Retinal pigment epithelial cell (primary cell): ENCODE measurements around the gene COPG1.

Source experiments
- DNase-seq: peaks from one replicate; pipeline ENCODE4 v3.0.0-alpha.2; 2010; ENCODE audit warnings: low read depth
- H3K4me3 ChIP-seq: 2 replicates; pipeline ENCODE4 v1.5.1; 2011; ENCODE audit warnings: mild to moderate bottlenecking, low read length, control low read depth, moderate library complexity
- TF ChIP-seq, protein P1 (sequence below): conservative IDR thresholded peaks from 2 replicates; pipeline ENCODE4 v1.5.1; 2011; ENCODE audit warnings: low read depth, low read length, control low read depth, inconsistent platforms

COPG1 gene

GRCh38 chr3:129317848-129318247 is 68.4 kb downstream of the COPG1 start:
- no peak for DNase-seq
- TF ChIP-seq, protein P1, sequence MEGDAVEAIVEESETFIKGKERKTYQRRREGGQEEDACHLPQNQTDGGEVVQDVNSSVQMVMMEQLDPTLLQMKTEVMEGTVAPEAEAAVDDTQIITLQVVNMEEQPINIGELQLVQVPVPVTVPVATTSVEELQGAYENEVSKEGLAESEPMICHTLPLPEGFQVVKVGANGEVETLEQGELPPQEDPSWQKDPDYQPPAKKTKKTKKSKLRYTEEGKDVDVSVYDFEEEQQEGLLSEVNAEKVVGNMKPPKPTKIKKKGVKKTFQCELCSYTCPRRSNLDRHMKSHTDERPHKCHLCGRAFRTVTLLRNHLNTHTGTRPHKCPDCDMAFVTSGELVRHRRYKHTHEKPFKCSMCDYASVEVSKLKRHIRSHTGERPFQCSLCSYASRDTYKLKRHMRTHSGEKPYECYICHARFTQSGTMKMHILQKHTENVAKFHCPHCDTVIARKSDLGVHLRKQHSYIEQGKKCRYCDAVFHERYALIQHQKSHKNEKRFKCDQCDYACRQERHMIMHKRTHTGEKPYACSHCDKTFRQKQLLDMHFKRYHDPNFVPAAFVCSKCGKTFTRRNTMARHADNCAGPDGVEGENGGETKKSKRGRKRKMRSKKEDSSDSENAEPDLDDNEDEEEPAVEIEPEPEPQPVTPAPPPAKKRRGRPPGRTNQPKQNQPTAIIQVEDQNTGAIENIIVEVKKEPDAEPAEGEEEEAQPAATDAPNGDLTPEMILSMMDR, result no peak

DNA sequence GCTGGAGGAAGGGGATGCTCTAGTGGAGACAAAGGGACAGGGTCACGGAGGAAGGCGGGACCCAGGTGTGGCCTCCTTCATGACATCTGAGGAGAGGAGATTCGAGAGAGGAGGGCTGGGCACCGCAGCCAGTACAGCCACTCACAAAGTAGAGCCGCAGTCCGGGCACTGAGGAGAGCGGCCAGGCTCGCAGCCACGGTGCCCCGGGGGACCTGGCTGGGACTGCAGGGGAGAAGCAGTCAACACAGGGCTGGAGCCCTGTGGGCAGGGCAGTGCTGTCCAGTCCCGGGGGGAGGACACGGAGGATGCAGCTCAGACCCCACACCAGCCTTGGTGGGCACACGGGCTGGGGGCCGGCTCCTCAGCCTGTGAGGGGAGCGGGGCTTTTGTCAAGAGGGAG is 69.5 kb downstream of the COPG1 start:
- TF ChIP-seq, protein P1, result no peak
- no peak for DNase-seq
- no peak overlapping the region for H3K4me3 ChIP-seq

More at GRCh38 chr3:129317848-129318247, 68.4 kb downstream of the COPG1 start:
- H3K4me3 ChIP-seq, result no peak overlapping the region

- H3K4me3 ChIP-seq, result no peak overlapping the region
- TF ChIP-seq, protein P1, result no peak
- DNase-seq, result no peak
Observed at GRCh38 chr3:129320261-129320660, 70.9 kb downstream of the COPG1 start.

DNA sequence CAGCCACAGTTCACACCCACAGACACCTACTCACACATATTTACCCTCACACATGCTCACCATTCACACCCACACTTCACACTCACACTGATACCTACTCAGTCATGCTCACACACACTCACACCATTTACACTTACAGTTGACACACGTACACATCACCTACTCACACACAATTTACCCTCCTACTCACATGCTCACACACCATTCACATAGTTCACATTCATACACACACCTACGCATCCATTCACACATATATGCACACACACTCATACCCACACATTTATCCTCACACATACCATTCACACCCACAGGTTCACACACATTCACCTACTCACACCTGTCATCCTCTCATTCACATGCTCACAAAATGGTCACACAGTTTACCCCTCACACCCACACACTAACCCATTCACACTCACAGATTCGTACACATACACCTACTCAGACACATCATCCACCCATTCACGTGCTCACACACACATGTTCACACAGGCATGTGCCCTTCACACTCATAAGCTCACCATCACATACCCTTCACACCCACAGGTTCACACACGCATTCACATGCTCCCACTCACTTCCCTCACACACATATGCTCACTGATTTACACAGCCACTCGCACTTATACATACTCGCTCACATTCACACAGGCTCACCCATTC is 71.5 kb downstream of the COPG1 start:
- TF ChIP-seq, protein P1, result no peak
- H3K4me3 ChIP-seq, result no peak overlapping the region
- DNase-seq, result no peak

DNA sequence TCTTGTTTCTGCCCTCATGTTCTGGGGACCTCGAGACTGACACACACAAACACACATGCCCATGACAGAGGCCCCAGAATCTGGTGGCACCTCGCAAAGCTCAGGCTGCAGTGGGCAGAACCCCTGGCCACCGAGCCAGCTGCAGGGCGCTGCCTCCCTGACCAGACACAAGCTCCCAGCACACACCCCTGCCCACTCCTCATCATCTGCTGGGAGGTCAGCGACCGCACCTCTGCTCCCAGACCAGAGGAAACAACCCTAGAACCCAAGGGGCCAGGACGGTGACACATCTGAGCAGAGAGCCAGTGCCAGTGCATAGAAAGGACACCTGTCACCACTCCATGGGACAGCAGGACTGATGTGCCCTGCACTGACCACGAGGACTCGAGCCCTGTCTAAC is 72.5 kb downstream of the COPG1 start:
- no peak for DNase-seq
- TF ChIP-seq, protein P1, result no peak
- no peak overlapping the region for H3K4me3 ChIP-seq

GRCh38 chr3:129323651-129324294 is 74.4 kb downstream of the COPG1 start:
- H3K4me3 ChIP-seq, result no peak overlapping the region
- TF ChIP-seq, protein P1, result peak; percentile 20
- no peak for DNase-seq

GRCh38 chr3:129324855-129325254 is 75.4 kb downstream of the COPG1 start:
- DNase-seq, result no peak
- no peak overlapping the region for H3K4me3 ChIP-seq
- TF ChIP-seq, protein P1, result no peak
